SH-SY5Y (cell line): Measurements from ENCODE around the gene CYB561.

Experiments
- GATA2 ChIP-seq: IDR thresholded peaks from 2 replicates; pipeline ENCODE4 v1.6.1; 2011; ENCODE audit warnings: mild to moderate bottlenecking, low read depth, low read length
- GATA3 ChIP-seq: IDR thresholded peaks from 2 replicates; pipeline ENCODE4 v1.6.1; 2011; ENCODE audit warnings: low read depth, mild to moderate bottlenecking, low read length, moderate library complexity

- TF ChIP-seq GATA2, result no peak
- no peak for TF ChIP-seq GATA3
These were observed 1.4 kb upstream of the CYB561 start for GRCh38 chr17:63447471-63448009.
